GM12875 (cell line): ENCODE measurements around the gene LRFN3.
"Not testable (repeated sequence)": the region's sequence is repeated elsewhere in the genome, so short reads cannot be mapped to it uniquely, and the experiment has no call there.

Experiments used
- H3K4me3 ChIP-seq: one replicate; pipeline ENCODE4 v1.5.1; 2011; ENCODE audit warnings: low read depth, low read length, control low read depth
- CTCF ChIP-seq: IDR thresholded peaks from 2 replicates; pipeline ENCODE4 v1.5.1; 2011; ENCODE audit warnings: low read depth, mild to moderate bottlenecking, control low read depth, inconsistent platforms, low read length, moderate library complexity, borderline replicate concordance; ENCODE audit not compliant: insufficient read depth

The LRFN3 gene

GRCh38 chr19:35908010-35908441, 28.1 kb upstream of the LRFN3 start, which contains the start of gene TYROBP:
TYROBP (minus strand) TSS chr19:35908295; CDS start chr19:35908228, 67 bp downstream.
- TF ChIP-seq CTCF = no peak
- H3K4me3 ChIP-seq = peak within 1 kb of the TSS; percentile 5

DNA sequence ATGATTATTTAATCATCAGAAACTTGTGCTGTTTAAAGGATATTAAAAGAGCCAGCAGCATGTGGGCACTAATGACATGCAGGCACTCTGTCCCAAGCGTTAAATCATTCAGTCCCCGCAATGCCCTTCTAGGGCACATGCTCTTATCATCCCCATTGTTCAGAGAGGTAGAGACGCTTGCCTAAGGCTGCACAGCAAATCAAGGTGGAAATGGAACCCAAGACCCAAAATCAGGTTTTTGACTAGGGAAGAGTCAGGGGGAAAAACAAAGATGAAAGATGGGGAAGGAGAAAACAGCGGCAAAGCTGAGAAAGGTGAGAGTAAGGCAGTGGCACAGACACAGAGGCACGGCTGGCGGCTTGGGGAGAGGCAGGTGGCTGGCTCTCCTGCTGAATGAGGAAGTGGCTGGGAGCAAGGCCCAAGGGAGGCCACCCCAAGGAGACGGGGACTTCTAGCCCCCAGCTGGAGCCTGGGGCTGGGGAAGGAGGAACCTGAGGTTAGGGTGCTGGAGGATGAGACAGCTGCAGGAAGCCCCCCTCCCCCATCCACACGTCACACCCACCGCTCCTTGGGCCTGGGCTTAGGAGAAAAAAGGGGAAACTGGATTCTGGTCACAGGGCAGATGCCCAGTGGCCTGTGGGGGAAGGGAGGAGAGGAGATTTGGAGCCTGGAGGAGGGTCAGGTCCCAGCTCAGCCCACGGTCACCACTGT, 27.0 kb upstream of the LRFN3 start:
- no peak for TF ChIP-seq CTCF

DNA sequence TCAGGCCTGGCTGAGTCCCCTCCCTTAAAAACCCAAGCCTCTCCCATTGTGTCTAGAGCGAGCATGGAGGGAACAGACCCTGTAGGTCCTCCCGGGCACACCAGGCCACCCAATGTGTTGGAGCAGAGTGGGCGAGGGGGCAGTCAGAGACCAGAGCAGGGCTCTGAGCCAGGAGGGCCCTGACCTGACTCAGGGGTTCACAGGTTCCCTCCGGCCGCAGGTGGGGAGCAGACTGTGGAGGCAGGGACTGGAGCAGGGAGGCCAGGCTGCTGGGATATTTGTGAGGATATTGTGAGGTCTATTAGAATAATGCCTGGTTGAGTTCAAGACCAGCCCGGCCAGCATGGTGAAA, 26.5 kb upstream of the LRFN3 start:
- no peak for TF ChIP-seq CTCF
- H3K4me3 ChIP-seq = peak overlapping the region; percentile 2

More for the DNA sequence above, 27.0 kb upstream of the LRFN3 start:
- H3K4me3 ChIP-seq = peak overlapping the region; percentile 5

- H3K4me3 ChIP-seq = not testable (repeated sequence)
These were observed 25.8 kb upstream of the LRFN3 start for GRCh38 chr19:35910355-35910754.

DNA sequence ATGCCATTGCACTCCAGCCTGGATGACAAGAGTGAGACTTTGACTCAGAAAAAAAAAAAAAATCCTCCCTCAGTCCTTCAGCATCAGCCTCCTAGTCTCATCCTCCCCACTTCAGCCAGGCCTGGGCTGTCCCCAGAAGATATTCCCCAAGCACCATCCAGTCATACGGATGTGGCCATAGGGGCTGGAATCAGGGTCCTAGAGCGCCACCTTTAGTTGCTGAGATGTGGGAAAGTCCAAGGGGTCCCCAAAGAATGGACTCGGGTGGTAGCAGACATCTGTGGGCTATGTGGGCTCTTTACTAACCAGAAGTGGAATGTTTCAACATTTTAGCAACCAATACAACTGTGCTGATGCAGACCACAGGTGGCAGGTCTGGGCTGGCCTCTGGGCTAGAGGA, 25.0 kb upstream of the LRFN3 start:
- no peak for TF ChIP-seq CTCF

DNA sequence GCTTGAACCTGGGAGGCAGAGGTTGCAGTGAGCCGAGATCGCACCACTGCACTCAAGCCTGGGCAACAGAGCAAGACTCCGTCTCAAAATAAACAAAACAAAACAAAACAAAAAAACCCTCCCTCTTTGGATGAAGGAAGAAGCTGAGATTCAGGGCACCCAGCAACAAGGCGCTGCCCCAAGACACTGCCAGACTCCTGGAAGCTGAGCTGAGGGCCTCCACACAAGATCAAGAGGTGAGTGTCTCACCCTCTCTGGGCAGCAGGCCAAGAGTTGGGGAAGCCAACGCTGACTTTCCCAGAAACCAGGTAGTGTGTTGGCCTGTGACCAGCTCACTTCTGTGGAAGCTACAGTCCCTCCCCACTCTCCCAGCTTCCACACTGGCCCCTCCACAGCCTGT, 24.4 kb upstream of the LRFN3 start:
- no peak overlapping the region for H3K4me3 ChIP-seq
- no peak for TF ChIP-seq CTCF

More for the DNA sequence above, 25.0 kb upstream of the LRFN3 start:
- no peak overlapping the region for H3K4me3 ChIP-seq

- no peak for TF ChIP-seq CTCF
These were observed 22.6 kb upstream of the LRFN3 start for GRCh38 chr19:35913589-35913988.

More at GRCh38 chr19:35913589-35913988, 22.6 kb upstream of the LRFN3 start:
- H3K4me3 ChIP-seq = no peak overlapping the region
